ENCODE results near the gene PTGFRN.
A peak's percentile ranks its signal among the peaks of the same experiment; 100 is the strongest.

Gene PTGFRN

DNA sequence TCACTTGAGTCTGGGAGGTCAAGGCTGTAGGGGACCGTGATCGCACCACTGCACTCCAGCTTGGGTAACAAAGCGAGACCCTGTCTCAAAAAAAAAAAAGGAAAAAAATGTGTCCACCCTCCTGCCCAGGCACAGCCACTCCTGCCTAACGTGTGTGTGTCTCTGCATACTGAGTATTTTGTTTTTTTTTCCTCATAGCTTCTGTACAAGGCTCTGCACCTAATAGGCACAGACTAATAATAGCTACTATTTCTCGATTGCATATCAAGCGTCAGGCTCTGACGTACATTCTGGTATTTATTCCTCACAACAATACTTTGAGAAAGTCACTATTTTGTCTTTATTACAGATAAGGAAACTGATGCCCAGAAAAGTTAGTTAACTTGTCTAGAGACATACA lies 5.0 kb downstream of the PTGFRN start:
- intact Hi-C loops (cut with DNase I): loop anchor here (5.0 kb wide), 1 partner anchor 37 kb away; no protein-coding TSS in a partner anchor

DNA sequence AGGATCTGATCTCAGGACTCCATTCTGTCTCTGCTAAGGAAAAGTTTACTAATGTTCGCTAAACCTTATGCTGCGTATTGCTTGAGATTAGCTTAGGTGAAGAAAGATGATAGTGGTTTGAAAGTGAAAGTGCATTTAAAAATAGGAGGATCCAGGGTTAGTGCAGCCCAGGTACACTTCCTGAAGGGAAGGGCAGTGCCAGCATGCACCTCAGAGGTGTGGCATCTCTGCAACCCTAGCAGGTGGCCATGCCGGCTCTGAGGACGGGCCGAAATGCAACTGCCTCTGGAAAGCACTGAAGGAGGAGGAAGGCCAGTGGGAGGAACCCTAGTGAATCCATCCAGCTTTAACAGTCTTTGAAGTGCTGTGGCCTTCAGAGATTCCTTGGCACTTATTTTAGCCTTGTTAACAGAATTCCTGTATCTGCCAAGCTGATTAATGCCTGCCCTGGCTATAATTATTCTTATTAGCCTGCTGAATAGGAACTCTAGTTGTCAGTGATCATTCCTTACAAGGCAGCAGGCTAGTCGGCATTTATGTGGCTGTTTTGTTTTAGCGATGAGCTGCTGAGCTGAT lies 5.5 kb downstream of the PTGFRN start:
- DNase-seq: no peak
- intact Hi-C loops (cut with DNase I): loop anchor here (5.0 kb wide), 1 partner anchor 38 kb away; no protein-coding TSS in a partner anchor

More for the DNA sequence above, 5.0 kb downstream of the PTGFRN start:
- no peak for DNase-seq

DNA sequence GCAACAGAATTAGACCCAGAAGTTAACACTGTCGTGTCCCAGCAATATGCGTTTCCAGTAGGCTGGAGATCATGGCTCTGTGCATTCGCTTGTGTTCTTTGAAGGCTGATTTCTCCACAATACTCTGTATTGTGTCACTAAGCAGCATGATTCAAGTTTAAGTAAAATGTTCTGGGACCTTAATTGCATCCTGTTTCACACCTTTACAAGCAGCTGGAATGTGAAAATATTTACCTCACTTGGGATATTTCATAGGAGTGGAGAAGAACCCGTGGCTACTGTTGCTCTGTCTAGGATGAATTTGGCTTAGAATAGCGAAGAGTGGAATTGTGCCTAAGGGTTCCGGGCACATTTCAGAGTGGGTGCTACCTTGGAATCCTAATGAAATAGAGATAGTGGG lies 6.3 kb downstream of the PTGFRN start:
- no peak for DNase-seq
- intact Hi-C loops (cut with DNase I): loop anchor here (5.0 kb wide), 1 partner anchor 39 kb away; no protein-coding TSS in a partner anchor

DNA sequence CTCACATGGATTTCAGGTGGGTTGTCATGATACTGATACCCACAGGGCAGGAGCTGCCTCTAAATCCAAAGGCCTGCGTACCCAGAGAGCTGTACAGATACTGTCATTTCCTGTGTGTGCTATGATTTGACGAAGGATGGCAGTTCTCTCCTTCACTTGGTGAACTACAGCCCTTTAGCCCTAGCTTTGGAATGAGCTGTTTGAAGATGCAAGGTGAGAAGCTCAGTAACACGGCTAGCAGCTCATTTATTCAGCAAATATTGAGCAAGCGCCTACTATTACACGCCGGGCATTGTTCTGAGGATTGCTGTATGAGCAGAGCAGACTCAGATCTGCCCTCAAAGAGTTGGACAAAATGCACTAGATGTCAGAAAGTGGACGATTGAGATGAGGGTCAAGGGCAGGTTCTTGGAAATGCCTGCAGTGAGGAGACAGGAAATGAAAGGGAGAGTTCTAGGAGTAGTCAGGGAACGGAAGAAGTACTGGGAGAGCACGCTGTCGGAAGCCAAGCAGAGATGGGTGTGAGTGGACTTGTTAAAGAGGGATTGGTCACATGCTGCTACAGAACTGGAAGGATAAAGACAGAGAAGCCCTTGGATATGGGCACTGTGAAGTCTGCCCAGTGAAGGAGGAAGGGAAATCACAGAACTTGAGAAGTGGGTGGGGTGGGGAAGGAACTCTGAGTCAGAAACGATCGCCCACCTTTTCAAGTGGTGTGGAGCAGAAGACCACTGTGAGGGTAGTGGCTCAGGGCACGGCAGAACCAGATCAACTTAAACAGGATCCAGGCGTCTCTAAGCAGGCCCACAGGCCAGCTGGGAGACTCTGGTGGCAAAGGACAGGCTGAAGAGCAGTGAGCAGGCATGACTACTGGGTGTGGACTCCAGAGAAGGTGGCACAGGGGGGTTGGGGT lies 7.1 kb downstream of the PTGFRN start:
- peak in 1 of 10 donors; percentile 19 for DNase-seq
- intact Hi-C loops (cut with DNase I): loop anchor here (5.0 kb wide), 1 partner anchor 39 kb away; no protein-coding TSS in a partner anchor

DNA sequence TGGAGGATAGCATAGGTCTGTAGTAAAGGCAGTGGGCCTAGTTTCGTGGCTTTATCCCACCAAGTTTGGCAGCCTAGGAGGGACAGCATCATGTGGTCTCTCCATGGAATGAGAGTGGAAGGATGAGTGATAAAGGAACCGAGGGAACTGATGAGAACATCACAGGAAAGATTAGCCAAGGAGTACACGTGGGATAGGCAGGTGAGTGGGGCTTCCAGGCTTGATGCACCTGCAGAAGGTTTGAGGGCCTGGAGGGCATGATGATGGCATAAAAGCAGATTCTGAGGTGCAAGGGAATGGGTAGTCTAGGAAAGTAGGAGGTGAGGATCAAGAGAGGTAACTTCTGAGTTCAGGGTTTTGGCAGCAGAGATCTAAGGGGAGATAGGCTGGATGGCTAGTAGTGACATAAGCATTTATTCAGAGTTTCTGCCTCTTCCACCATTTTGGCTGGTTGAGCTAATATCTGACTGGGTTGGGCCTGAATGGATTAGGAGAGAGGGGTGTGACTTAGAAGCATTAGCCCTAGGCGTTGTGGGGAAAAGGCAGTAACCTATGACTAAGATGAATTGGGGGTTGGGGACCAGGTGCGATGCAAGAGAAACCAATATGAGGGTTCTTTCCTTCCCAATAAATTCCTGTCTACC lies 9.1 kb downstream of the PTGFRN start:
- DNase-seq: no peak
- intact Hi-C loops (cut with DNase I): loop anchor here (5.0 kb wide), 1 partner anchor 42 kb away; no protein-coding TSS in a partner anchor

DNA sequence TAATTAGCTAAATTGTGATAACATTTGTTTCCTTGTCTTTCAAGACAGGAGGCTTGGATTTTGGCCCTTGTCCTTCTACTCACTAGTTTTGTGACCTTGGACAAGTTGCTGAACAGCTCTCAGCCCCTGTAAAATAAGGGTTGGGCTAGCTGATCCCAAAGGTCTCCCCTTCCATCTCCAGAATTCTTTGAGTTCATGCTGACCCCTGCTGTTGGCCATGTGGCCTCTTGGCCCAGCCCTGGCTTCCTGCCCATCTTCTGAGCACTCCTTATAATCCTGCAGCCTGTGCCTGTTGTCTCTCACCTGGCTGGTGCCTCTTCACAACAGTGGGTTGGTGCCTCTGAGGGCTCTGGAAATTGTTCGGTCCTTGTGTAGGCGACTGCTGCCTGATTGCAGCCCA lies 10.1 kb downstream of the PTGFRN start:
- DNase-seq: no peak
- intact Hi-C loops (cut with DNase I): loop anchor here (5.0 kb wide), 1 partner anchor 43 kb away; no protein-coding TSS in a partner anchor

DNA sequence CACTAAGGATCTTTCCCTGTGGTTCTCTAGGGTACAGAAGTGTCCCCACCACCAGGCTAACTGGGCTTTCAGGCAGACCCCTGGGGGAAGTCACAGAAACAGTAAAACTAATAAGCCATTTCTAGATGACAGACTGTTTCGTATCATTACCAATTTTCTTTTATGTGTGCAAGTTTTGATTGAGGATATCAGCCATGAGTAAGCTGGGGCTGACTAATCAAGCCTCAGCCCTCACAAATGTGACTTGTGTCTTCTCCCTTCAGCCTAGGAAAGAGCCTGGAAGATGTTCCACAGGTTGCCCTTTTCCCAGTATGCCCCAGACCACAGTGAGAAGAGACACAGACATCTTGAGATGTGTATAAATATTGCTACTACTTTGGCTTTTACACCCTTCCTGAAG lies 10.5 kb downstream of the PTGFRN start:
- intact Hi-C loops (cut with DNase I): no loop called here
- no peak for DNase-seq

DNA sequence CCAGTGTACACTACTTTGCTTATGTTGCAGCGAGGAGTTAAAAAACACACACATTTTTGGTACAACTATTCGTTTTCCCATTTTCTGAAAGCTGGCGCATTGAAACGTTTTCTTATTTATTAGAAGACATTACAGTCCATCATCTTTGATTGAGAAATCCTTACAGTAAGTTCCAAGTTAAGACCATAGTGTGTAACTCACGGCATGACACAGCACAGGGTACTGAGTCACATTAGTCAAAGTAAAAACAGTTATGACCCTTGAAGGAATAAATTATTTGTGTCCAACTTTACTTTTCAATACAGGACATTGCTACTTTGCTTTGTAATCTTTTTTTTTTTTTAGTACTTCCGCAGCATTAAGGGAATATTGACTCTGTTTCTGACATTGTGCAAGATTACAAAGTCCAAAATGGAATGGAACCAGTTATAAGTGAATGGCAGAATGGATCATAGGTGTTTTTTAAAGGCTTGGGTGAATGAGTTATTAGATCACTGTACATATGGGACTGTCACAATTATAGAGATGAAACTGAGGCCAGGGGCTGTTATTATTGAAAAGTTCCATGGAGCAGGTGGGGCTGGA lies 11.7 kb downstream of the PTGFRN start:
- intact Hi-C loops (cut with DNase I): no loop called here
- DNase-seq: no peak

DNA sequence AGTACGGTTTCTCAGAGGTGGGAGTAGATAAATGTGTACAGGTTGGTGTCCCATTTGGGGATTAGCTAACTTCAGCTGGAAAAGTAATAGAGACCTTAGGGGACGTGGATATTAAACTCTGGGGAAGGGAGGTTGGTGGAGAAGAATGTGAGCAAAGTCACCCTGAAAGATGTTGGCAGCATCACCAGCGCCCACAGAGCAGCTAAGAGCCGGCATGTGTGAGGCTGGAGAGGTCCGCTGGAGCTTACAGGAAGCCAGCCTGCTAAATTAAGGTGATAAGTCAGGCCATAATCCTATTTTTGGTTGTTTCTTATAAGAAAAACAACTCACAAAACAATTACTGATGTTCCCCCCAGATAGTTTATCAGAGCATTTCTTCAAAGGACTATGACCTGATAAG lies 12.2 kb downstream of the PTGFRN start:
- intact Hi-C loops (cut with DNase I): no loop called here
- DNase-seq: no peak

DNA sequence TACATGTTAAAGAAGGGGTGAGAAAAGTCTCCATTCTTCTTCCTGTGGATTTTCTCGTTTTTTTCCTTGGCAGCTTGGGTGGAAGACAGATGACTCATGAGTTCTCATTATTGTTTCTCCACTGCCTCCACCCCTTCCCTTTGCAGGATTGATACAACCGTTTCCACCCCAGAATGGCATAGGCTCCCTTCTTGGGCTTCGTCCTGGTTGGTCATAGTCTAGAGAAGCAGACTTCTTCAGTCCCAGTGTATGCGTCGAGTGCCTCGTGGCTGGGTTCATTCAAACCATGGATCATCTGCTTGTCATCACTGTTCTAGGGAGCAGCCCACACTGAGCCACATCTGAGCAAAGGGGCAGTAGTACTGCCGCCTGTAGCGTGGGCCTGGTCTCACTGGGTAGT lies 13.7 kb downstream of the PTGFRN start:
- intact Hi-C loops (cut with DNase I): no loop called here
- no peak for DNase-seq

DNA sequence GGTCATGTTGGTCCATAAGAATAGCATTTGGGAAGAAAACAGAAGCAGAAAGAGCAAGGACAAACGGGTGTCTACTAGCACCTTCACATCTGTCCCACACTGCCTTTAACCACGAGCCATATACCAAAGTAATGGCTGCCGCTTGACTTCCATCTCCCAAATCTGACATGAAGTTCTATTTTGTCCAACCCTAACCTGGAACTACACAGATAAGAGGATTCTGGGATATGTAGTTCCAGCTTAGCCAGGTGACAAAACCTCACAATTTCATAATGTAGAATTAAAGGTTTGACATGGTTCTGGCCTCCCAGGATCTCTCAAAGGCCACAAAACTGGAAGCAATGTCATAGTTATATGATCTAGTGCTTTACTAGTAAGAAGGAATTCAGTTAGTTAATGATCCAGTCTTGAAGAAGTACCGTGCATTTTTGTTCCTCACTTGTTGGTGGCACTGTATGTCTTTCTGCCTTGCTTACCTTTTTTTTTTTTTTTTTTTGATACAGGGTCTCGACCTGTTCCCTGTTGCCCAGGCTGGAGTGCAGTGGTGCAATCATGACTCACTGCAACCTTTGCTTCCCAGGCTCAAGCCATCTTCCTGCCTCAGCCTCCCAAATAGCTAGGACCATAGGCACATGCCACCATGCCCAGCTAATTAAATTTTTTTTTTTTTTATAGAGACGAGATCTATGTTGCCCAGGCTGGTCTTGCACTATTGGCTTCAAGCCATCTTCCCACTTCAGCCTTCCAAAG lies 17.5 kb downstream of the PTGFRN start:
- no peak for DNase-seq
- intact Hi-C loops (cut with DNase I): no loop called here

DNA sequence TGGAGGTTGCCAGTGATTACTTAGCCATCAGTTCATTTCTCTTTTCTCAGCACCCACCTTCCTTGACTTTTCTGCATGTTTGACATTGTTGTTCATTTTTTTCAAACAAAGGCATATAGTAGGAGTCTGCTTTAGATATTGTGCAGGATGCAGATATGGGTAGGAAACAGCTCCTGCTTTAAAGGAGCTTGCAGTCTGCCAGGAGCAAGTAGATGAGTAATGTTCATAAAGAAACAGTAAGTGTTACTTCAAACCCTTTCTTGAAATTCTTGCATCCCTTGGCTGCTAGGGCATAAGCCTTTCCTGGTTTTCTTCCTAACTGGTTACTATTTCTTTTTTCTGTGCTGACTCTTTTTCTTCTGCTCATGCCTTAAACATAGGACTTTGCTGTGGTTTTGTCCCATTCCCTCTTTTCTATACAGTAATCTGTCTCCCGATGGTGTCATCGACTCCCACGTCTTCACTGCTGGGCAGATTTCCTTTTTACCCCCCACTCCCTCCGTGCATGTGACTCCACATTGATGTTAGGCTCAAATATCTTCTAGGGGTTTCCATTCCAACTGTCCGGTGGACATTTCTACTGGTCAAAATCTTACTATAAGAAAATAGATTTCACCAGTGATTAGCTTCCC lies 20.4 kb downstream of the PTGFRN start:
- no peak for DNase-seq
- intact Hi-C loops (cut with DNase I): no loop called here

DNA sequence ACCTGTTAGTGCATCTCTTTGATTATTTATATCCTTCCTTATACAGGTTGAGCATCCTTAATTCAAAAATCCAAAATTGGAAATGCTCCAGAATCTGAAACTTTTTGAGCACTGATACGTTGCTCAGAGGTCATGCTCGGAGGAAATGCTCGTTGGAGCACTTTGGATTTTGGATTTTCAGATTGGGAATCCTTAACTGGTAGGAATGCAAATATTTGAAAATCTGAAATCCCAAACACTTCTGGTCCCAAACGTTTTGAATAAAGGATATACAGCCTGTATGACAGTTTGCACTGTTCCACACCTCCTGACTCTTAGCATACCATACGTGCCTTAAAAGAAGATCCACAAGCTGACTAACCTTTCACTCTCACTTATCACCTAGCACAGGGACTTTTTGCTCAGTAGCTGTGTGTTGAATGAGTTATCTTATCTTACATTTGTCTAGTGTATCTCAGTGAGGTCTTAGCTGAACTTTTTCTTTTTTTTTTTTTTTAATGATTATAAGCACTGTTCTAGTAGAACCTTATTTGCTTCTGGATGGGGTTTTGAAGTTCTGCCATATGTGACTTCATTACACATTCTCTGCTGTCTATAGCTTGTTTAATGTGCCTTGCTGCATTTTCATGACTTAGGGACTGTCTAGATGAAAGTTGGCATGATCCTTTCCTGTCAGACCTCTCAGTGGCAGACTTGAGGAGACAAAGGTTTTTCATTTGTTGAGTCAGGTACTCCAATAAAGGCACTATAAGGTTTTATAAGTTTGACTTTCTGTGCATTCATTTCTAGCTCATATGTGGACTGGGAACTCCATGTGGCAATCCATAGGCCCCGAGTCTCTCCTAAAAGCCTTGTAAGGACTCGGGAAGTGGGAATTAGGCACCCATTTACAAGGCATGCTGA lies 21.6 kb downstream of the PTGFRN start:
- DNase-seq: no peak
- intact Hi-C loops (cut with DNase I): no loop called here

DNA sequence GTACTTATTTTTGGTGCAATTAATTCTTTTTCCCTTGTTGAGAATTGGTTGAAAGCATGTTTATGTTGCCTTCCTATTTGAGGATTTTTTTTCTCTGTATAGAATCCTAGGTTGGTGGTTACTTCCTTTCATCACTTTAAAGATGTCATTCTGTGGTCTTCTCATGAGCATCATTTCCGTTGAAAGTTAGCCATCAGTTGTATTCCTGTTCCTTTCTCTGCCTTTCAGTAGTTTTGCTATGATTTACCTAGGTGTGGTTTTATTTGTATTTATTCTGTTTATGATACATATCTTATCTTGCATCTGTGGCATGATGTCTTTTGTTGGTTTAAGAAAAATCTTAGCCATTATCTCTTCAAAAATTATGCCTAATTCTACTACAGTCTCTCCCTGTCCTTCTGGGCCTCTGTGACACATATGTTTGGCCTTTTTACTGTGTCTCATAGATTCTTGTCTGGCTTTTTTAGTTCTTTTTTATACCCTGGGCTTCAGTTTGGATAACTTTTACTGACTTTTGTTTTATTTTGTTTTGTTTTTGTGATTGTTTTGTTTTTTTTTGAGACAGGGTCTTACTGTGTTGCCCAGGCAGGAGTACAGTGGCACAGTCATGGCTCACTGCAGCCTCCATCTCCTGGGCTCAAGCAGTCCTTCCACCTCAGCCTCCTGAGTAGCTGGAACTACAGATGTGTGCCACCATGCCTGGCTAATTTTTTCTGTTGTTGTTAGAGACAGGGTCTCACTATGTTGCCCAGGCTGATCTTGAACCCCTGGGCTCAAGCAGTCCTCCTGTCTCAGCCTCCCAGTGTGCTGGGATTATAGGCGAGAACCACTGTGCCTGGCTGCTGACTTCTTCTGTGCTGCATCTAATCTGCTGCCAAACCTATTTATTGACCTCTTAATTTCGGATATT lies 24.1 kb downstream of the PTGFRN start:
- intact Hi-C loops (cut with DNase I): no loop called here
- no peak for DNase-seq

DNA sequence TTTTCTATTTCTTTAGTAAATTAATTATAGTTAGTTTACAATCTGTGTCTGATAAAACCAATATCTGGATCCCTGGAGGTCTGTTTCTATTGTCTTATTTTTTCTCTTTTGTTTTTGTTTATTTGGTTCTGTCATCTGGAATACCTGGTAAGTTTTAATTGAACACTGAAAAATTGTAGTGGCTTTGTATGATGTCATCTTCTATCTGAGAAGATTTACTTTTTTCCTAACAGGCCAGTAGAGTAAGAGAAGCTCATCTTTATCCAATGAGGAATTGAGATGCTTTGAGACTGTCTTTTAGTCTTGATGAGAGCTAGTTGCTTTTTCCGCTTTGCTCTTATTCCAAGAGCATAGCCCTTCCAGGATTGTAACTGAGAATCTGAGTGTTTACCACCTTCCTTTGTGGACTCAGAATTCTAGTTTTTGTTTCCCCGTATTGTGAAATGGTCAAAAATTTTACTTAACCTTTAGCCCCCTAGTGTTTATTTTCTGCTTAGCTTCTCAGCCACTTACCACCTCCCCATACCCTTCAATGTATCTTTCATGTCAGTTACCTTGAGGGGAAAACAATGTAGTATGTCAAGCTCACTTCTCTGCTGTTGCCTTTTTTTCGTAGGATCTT lies 25.0 kb downstream of the PTGFRN start:
- no peak for DNase-seq
- intact Hi-C loops (cut with DNase I): no loop called here

DNA sequence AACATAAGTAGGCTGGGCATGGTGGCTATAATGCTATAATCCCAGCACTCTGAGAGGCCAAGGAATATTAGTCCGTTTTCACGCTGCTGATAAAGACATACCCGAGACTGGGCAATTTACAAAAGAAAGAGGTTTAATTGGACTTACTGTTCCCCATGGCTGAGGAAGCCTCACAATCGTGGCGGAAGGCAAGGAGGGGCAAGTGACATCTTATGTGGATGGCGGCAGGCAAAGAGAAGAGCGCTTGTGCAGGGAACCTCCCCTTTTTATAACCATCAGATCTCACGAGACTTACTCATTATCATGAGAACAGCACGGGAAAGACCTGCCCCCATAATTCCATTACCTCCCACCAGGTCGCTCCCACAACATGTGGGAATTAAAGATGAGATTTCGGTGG lies 28.5 kb downstream of the PTGFRN start:
- intact Hi-C loops (cut with DNase I): no loop called here
- no peak for DNase-seq
